ENCODE results near the gene PHYKPL.

PHYKPL gene

GRCh38 chr5:178223196-178223773 is 9.3 kb downstream of the PHYKPL start:
- no peak for TF ChIP-seq CTCF (IDR thresholded peaks at IDR 0.05)

GRCh38 chr5:178222292-178222691 is 10.3 kb downstream of the PHYKPL start:
- TF ChIP-seq CTCF (IDR thresholded peaks at IDR 0.05) = no peak

- no peak for TF ChIP-seq CTCF (IDR thresholded peaks at IDR 0.05)
These were observed 10.7 kb downstream of the PHYKPL start for GRCh38 chr5:178221853-178222252.

- no peak for TF ChIP-seq CTCF (IDR thresholded peaks at IDR 0.05)
These were observed 11.3 kb downstream of the PHYKPL start for GRCh38 chr5:178221282-178221681.

- TF ChIP-seq CTCF (IDR thresholded peaks at IDR 0.05) = no peak
These were observed 13.8 kb downstream of the PHYKPL start for GRCh38 chr5:178218827-178219226.

- TF ChIP-seq CTCF (IDR thresholded peaks at IDR 0.05) = no peak
These were observed 14.3 kb downstream of the PHYKPL start for GRCh38 chr5:178218237-178218776.

GRCh38 chr5:178216779-178217178 is 15.8 kb downstream of the PHYKPL start:
- no peak for TF ChIP-seq CTCF (IDR thresholded peaks at IDR 0.05)

GRCh38 chr5:178216088-178216534 is 16.5 kb downstream of the PHYKPL start:
- no peak for TF ChIP-seq CTCF (IDR thresholded peaks at IDR 0.05)

All from LNCAP (cell line).